Fibroblast of lung (primary cell): ENCODE results near the gene TEC.

ENCODE experiments used
- CTCF ChIP-seq, 2 donors: IDR thresholded peaks in 1 of 2; conservative IDR thresholded peaks in 1 of 2; 1 replicate in 1 of 2; 2 replicates in 1 of 2; pipeline ENCODE4 v1.5.1; 2011 to 2012; ENCODE audit warnings: low read length in 2 of 2, control low read depth in 1 of 2, inconsistent platforms in 1 of 2, low read depth in 1 of 2, mild to moderate bottlenecking in 1 of 2
- EZH2 ChIP-seq: IDR thresholded peaks from 2 replicates; pipeline ENCODE4 v1.5.1; 2012; ENCODE audit warnings: low read length, control low read depth, mild to moderate bottlenecking; ENCODE audit errors: missing control alignments

- TF ChIP-seq CTCF (conservative IDR thresholded peaks at IDR 0.05 in 1 of 2, IDR thresholded peaks at IDR 0.05 in 1 of 2; ENCODE audit: low read depth in 1 of 2, low read length in 2 of 2) (no peak), EZH2 (no peak)
Measured at GRCh38 chr4:48243887-48244286, 25.8 kb downstream of the TEC start.
